ENCODE data around the gene DBNDD2.
A peak's percentile ranks its signal among the peaks of the same experiment; 100 is the strongest.

DBNDD2 gene

DNA sequence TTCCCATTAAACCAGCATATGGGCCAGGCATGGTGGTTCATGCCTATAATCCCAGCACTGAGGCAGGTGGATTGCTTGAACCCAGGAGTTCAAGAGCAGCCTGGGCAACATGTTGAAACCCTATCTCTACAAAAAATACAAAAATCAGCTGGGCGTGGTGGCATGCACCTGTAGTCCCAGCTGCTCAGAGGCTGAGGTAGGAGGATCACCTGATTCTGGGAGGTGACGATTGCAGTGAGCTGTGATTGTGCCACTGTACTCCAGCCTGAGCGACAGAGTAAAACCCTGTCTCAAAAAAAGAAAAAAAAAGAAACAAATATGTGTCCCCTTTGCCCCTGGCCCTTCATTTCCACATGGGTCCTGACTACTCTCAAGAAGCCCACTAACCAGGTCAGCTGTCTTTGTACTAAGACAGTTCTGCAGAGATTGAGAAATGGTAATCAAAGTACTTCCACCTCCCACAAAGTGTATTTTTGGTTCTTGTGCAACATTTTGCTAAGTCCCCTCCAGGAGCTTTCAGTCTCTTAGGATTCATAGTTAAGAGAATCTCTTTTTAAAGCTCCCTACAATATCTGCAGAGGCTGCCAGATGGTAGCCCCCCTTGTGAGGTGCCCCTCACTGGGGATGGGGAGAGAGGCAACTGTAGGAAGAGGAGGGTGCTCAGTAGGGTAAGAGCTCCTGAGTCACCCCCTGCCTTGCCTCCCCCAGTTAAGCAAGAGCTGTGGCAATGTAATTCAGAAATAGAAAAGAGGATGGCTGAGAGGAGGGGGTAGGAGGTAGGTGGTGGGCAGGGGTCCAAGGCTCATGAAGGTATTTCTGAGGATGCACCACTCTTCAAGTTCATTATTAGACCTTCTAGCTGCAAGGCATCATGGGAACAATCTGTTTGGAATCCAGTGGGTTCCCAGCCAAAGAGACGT is 44.9 kb downstream of the DBNDD2 start:
- DNase-seq: no peak

GRCh38 chr20:45456632-45457031 is 48.5 kb downstream of the DBNDD2 start:
- DNase-seq: peak; percentile 39 to 43

- DNase-seq: no peak
Measured at GRCh38 chr20:45459606-45460005, 51.5 kb downstream of the DBNDD2 start.

Measured in SHP77 (cell line).